HEK293 (cell line): ENCODE measurements around the gene KCTD15.

Source experiments
- BCL6B ChIP-seq: fragments of 450-650 bp; formaldehyde crosslinking; IDR thresholded peaks from 2 replicates; pipeline ENCODE4 v1.5.1; 2017; ENCODE audit warnings: missing biosample characterization, missing genetic modification characterization
- HOXD13 ChIP-seq: sonication (generic); formaldehyde crosslinking; IDR thresholded peaks from 2 replicates; pipeline ENCODE4 v1.8.0; 2022; ENCODE audit warnings: missing genetic modification reagents, borderline replicate concordance
- KLF1 ChIP-seq: fragments of 450-650 bp; formaldehyde crosslinking; IDR thresholded peaks from 2 replicates; pipeline ENCODE4 v1.5.1; 2016; ENCODE audit warnings: missing biosample characterization, missing genetic modification characterization
- OVOL3 ChIP-seq: fragments of 450-650 bp; formaldehyde crosslinking; IDR thresholded peaks from 2 replicates; pipeline ENCODE4 v1.5.1; 2016; ENCODE audit warnings: missing biosample characterization, missing genetic modification characterization
- SETDB1 ChIP-seq: IDR thresholded peaks from one replicate; pipeline ENCODE4 v1.6.1; 2017; ENCODE audit warnings: mild to moderate bottlenecking, low read length, moderate library complexity, mixed read lengths; ENCODE audit not compliant: insufficient read length
- YY1 ChIP-seq: fragments of 450-650 bp; formaldehyde crosslinking; IDR thresholded peaks from 2 replicates; pipeline ENCODE4 v1.5.1; 2018; ENCODE audit warnings: missing biosample characterization, missing genetic modification characterization
- ZBTB1 ChIP-seq: fragments of 450-650 bp; formaldehyde crosslinking; IDR thresholded peaks from 2 replicates; pipeline ENCODE4 v1.5.1; 2016; ENCODE audit warnings: missing biosample characterization, missing genetic modification characterization
- ZBTB48 ChIP-seq: fragments of 450-650 bp; formaldehyde crosslinking; IDR thresholded peaks from 2 replicates; pipeline ENCODE4 v1.5.1; 2016; ENCODE audit warnings: missing biosample characterization, missing genetic modification characterization
- ZBTB8A ChIP-seq: fragments of 450-650 bp; formaldehyde crosslinking; IDR thresholded peaks from 2 replicates; pipeline ENCODE4 v1.5.1; 2016; ENCODE audit warnings: missing biosample characterization, missing genetic modification characterization
- ZNF335 ChIP-seq: fragments of 450-650 bp; formaldehyde crosslinking; conservative IDR thresholded peaks from 2 replicates; pipeline ENCODE4 v1.5.1; 2016; ENCODE audit warnings: missing biosample characterization, missing genetic modification characterization
- ZNF366 ChIP-seq: fragments of 450-650 bp; formaldehyde crosslinking; conservative IDR thresholded peaks from 2 replicates; pipeline ENCODE4 v1.5.1; 2016; ENCODE audit warnings: missing biosample characterization, missing genetic modification characterization
- ZNF398 ChIP-seq: fragments of 450-650 bp; formaldehyde crosslinking; IDR thresholded peaks from 2 replicates; pipeline ENCODE4 v1.5.1; 2017; ENCODE audit warnings: missing biosample characterization, missing genetic modification characterization
- ZNF544 ChIP-seq: fragments of 450-650 bp; formaldehyde crosslinking; IDR thresholded peaks from 2 replicates; pipeline ENCODE4 v1.5.0; 2017; ENCODE audit warnings: missing biosample characterization, missing genetic modification characterization
- ZNF558 ChIP-seq: fragments of 450-650 bp; formaldehyde crosslinking; IDR thresholded peaks from 2 replicates; pipeline ENCODE4 v1.5.1; 2016; ENCODE audit warnings: missing biosample characterization, missing genetic modification characterization
- ZNF600 ChIP-seq: fragments of 450-650 bp; formaldehyde crosslinking; IDR thresholded peaks from 2 replicates; pipeline ENCODE4 v1.5.1; 2016; ENCODE audit warnings: missing biosample characterization, missing genetic modification characterization
- ZNF610 ChIP-seq: fragments of 450-650 bp; formaldehyde crosslinking; IDR thresholded peaks from 2 replicates; pipeline ENCODE4 v1.5.1; 2016; ENCODE audit warnings: missing biosample characterization, missing genetic modification characterization, borderline replicate concordance
- ZNF621 ChIP-seq: fragments of 450-650 bp; formaldehyde crosslinking; IDR thresholded peaks from 2 replicates; pipeline ENCODE4 v1.5.1; 2017; ENCODE audit warnings: missing biosample characterization, missing genetic modification characterization
- ZNF629 ChIP-seq: fragments of 450-650 bp; formaldehyde crosslinking; IDR thresholded peaks from 2 replicates; pipeline ENCODE4 v1.5.1; 2017; ENCODE audit warnings: missing biosample characterization, missing genetic modification characterization
- ZNF654 ChIP-seq: fragments of 450-650 bp; formaldehyde crosslinking; IDR thresholded peaks from 2 replicates; pipeline ENCODE4 v1.5.1; 2016; ENCODE audit warnings: low read depth, missing biosample characterization, missing genetic modification characterization
- ZNF76 ChIP-seq: fragments of 450-650 bp; formaldehyde crosslinking; IDR thresholded peaks from 2 replicates; pipeline ENCODE4; 2016; ENCODE audit warnings: low read depth, missing biosample characterization, missing genetic modification characterization, borderline replicate concordance
- ZNF777 ChIP-seq: fragments of 450-650 bp; formaldehyde crosslinking; IDR thresholded peaks from 2 replicates; pipeline ENCODE4 v1.5.1; 2017; ENCODE audit warnings: missing biosample characterization, missing genetic modification characterization, borderline replicate concordance
- ZNF791 ChIP-seq: fragments of 450-650 bp; formaldehyde crosslinking; IDR thresholded peaks from 2 replicates; pipeline ENCODE4 v1.5.1; 2016; ENCODE audit warnings: missing biosample characterization, missing genetic modification characterization
- ZNF843 ChIP-seq: fragments of 450-650 bp; formaldehyde crosslinking; IDR thresholded peaks from 2 replicates; pipeline ENCODE4 v1.5.1; 2016; ENCODE audit warnings: missing biosample characterization, missing genetic modification characterization
- ZSCAN23 ChIP-seq: fragments of 450-650 bp; formaldehyde crosslinking; IDR thresholded peaks from 2 replicates; pipeline ENCODE4 v1.5.1; 2016; ENCODE audit warnings: missing biosample characterization, missing genetic modification characterization
- ZSCAN30 ChIP-seq: fragments of 450-650 bp; IDR thresholded peaks from 2 replicates; pipeline ENCODE4 v1.5.1; 2018; ENCODE audit warnings: missing biosample characterization, mild to moderate bottlenecking, missing genetic modification characterization, moderate library complexity
- ZXDB ChIP-seq: fragments of 450-650 bp; formaldehyde crosslinking; IDR thresholded peaks from 2 replicates; pipeline ENCODE4 v1.5.1; 2016; ENCODE audit warnings: missing biosample characterization, missing genetic modification characterization
- TF ChIP-seq, protein P1 (sequence below): fragments of 450-650 bp; formaldehyde crosslinking; IDR thresholded peaks from 2 replicates; pipeline ENCODE4 v1.5.1; 2016; ENCODE audit warnings: missing biosample characterization, missing genetic modification characterization
- TF ChIP-seq, protein P2 (sequence below): fragments of 450-650 bp; formaldehyde crosslinking; optimal IDR thresholded peaks from 2 replicates; pipeline ENCODE3; 2016; ENCODE audit warnings: missing biosample characterization, mild to moderate bottlenecking, missing genetic modification characterization
- TF ChIP-seq, protein P3 (sequence below): fragments of 450-650 bp; IDR thresholded peaks from 2 replicates; pipeline ENCODE4 v1.5.1; 2018; ENCODE audit warnings: missing biosample characterization, missing genetic modification characterization
- TF ChIP-seq, protein P4 (sequence below): fragments of 450-650 bp; formaldehyde crosslinking; IDR thresholded peaks from 2 replicates; pipeline ENCODE4 v1.5.1; 2017; ENCODE audit warnings: missing biosample characterization, mild to moderate bottlenecking, missing genetic modification characterization, moderate library complexity

KCTD15 gene

DNA sequence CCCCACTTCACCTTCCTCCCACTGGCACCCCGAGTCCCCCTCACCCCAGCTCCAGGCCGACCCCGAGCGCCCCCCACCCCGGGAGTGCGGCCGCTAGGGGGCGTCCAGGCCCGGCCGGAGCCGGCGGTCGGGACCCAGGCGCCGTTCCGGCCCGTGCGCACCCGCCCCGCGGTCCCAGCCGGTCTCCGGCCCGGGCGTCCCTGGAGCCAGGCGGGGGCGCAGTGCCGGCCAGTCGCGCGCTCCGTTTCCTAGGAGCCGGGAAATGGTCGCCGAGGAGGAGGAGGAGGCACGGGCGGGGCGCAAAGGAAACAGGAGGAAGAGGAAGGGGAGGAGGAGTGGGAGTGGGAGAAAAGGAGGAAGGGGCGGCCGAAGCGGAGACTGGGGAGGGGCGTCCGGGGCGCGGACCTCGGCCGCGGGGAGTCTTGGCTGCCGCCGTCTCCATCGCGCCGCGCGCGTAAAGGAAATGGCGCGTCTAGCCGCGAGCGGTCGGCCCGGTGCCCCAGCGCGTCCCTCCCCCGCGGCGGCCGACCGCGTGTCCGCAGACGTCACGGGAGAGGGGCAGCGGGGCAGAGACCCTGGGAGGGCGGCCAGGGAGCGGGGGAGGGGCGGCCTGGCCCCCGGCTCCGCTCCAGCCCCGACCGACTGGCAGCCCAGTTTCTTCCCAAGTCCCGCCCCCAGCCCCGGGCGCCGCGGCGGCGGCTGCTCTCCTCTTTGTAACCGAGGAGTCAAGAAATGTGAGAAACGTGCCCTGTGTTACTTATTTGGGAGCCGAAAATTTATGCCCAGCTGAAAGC, 1.1 kb upstream of the KCTD15 start (continued):
- TF ChIP-seq ZNF398 (tag by site-specific recombination) (peak; percentile 95), SETDB1 (no peak), OVOL3 (tag by site-specific recombination) (no peak), ZBTB48 (tag by site-specific recombination) (peak; percentile 75), ZNF76 (tag by site-specific recombination) (peak; percentile 79; the same call in 1 of the 2 replicates), ZNF777 (tag by site-specific recombination) (peak; percentile 52; the same call in 1 of the 2 replicates), ZNF600 (tag by site-specific recombination) (peak; percentile 81), YY1 (peak; percentile 95), ZNF629 (peak; percentile 73; the same call in 1 of the 2 replicates), ZNF791 (tag by site-specific recombination) (peak; percentile 81; the same call in 1 of the 2 replicates), ZNF335 (tag by site-specific recombination) (peak; percentile 63), ZNF843 (tag by site-specific recombination) (peak; percentile 62; the same call in 1 of the 2 replicates), KLF1 (tag by site-specific recombination) (peak; percentile 67), ZBTB1 (tag by site-specific recombination) (peak; percentile 65; the same call in 1 of the 2 replicates), ZNF544 (tag by site-specific recombination) (no peak), ZBTB8A (peak; percentile 98), ZSCAN30 (tag by site-specific recombination) (peak; percentile 96), HOXD13 (CRISPR knock-in tag) (no peak), ZNF558 (tag by site-specific recombination) (0 out of 2 replicates have a peak, but pooled peaks have one; percentile 2), ZXDB (tag by site-specific recombination) (peak; percentile 92), BCL6B (tag by site-specific recombination) (0 out of 2 replicates have a peak, but pooled peaks have one; percentile 1), ZNF621 (tag by site-specific recombination) (no peak), ZSCAN23 (no peak), ZNF610 (tag by site-specific recombination) (no peak; the same call in 1 of the 2 replicates), ZNF366 (tag by site-specific recombination) (peak; percentile 57; the same call in 1 of the 2 replicates), ZNF654 (tag by site-specific recombination) (no peak)
- TF ChIP-seq, protein P1, sequence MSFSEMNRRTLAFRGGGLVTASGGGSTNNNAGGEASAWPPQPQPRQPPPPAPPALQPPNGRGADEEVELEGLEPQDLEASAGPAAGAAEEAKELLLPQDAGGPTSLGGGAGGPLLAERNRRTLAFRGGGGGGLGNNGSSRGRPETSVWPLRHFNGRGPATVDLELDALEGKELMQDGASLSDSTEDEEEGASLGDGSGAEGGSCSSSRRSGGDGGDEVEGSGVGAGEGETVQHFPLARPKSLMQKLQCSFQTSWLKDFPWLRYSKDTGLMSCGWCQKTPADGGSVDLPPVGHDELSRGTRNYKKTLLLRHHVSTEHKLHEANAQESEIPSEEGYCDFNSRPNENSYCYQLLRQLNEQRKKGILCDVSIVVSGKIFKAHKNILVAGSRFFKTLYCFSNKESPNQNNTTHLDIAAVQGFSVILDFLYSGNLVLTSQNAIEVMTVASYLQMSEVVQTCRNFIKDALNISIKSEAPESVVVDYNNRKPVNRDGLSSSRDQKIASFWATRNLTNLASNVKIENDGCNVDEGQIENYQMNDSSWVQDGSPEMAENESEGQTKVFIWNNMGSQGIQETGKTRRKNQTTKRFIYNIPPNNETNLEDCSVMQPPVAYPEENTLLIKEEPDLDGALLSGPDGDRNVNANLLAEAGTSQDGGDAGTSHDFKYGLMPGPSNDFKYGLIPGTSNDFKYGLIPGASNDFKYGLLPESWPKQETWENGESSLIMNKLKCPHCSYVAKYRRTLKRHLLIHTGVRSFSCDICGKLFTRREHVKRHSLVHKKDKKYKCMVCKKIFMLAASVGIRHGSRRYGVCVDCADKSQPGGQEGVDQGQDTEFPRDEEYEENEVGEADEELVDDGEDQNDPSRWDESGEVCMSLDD (tag by site-specific recombination): peak; percentile 98
- TF ChIP-seq, protein P2, sequence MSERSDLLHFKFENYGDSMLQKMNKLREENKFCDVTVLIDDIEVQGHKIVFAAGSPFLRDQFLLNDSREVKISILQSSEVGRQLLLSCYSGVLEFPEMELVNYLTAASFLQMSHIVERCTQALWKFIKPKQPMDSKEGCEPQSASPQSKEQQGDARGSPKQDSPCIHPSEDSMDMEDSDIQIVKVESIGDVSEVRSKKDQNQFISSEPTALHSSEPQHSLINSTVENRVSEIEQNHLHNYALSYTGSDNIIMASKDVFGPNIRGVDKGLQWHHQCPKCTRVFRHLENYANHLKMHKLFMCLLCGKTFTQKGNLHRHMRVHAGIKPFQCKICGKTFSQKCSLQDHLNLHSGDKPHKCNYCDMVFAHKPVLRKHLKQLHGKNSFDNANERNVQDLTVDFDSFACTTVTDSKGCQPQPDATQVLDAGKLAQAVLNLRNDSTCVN (tag by site-specific recombination): peak; percentile 99
- TF ChIP-seq, protein P3, sequence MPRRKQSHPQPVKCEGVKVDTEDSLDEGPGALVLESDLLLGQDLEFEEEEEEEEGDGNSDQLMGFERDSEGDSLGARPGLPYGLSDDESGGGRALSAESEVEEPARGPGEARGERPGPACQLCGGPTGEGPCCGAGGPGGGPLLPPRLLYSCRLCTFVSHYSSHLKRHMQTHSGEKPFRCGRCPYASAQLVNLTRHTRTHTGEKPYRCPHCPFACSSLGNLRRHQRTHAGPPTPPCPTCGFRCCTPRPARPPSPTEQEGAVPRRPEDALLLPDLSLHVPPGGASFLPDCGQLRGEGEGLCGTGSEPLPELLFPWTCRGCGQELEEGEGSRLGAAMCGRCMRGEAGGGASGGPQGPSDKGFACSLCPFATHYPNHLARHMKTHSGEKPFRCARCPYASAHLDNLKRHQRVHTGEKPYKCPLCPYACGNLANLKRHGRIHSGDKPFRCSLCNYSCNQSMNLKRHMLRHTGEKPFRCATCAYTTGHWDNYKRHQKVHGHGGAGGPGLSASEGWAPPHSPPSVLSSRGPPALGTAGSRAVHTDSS: peak; percentile 98
- TF ChIP-seq, protein P4, sequence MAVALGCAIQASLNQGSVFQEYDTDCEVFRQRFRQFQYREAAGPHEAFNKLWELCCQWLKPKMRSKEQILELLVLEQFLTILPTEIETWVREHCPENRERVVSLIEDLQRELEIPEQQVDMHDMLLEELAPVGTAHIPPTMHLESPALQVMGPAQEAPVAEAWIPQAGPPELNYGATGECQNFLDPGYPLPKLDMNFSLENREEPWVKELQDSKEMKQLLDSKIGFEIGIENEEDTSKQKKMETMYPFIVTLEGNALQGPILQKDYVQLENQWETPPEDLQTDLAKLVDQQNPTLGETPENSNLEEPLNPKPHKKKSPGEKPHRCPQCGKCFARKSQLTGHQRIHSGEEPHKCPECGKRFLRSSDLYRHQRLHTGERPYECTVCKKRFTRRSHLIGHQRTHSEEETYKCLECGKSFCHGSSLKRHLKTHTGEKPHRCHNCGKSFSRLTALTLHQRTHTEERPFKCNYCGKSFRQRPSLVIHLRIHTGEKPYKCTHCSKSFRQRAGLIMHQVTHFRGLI (tag by site-specific recombination): 0 out of 2 replicates have a peak, but pooled peaks have one; percentile 51
